Loucy (cell line): ENCODE results near the gene EPB41L1.

Source experiments
- H2AFZ ChIP-seq: fragments of 200-600 bp; sonication (generic); 2 replicates; pipeline ENCODE4 v1.6.0; 2016; ENCODE audit warnings: antibody characterized with exemption, mild to moderate bottlenecking, low read length, moderate library complexity
- H3F3A ChIP-seq: fragments of 200-600 bp; 2 replicates; pipeline ENCODE4 v1.6.0; 2016; ENCODE audit warnings: antibody characterized with exemption, low read depth, mild to moderate bottlenecking
- H3K27me3 ChIP-seq: fragments of 200-600 bp; sonication (generic); 2 replicates; pipeline ENCODE4 v1.6.1; 2014; ENCODE audit warnings: low read length, mild to moderate bottlenecking; ENCODE audit not compliant: insufficient read depth, poor library complexity, severe bottlenecking
- H3K36me3 ChIP-seq: fragments of 200-600 bp; sonication (generic); 2 replicates; pipeline ENCODE4 v1.6.1; 2016; ENCODE audit warnings: low read length; ENCODE audit not compliant: insufficient read depth
- H3K4me1 ChIP-seq: fragments of 200-600 bp; sonication (generic); 2 replicates; pipeline ENCODE4 v1.5.1; 2014; ENCODE audit warnings: low read length, mild to moderate bottlenecking; ENCODE audit not compliant: insufficient read depth, poor library complexity, severe bottlenecking
- H3K4me2 ChIP-seq: fragments of 200-600 bp; sonication (generic); 2 replicates; pipeline ENCODE4 v1.6.0; 2014; ENCODE audit warnings: antibody characterized with exemption, low read length, low read depth, mild to moderate bottlenecking; ENCODE audit not compliant: poor library complexity, severe bottlenecking
- H3K4me3 ChIP-seq: fragments of 200-600 bp; sonication (generic); 2 replicates; pipeline ENCODE4 v1.5.1; 2014; ENCODE audit warnings: low read length, mild to moderate bottlenecking, mixed read lengths; ENCODE audit not compliant: poor library complexity, severe bottlenecking
- H3K79me2 ChIP-seq: fragments of 200-600 bp; sonication (generic); 2 replicates; pipeline ENCODE4 v1.6.1; 2014; ENCODE audit warnings: low read length; ENCODE audit not compliant: insufficient read depth
- H3K9ac ChIP-seq: fragments of 200-600 bp; sonication (generic); 2 replicates; pipeline ENCODE4 v1.6.0; 2014; ENCODE audit warnings: mild to moderate bottlenecking, low read depth, low read length, moderate library complexity; ENCODE audit not compliant: poor library complexity, severe bottlenecking
- H3K9me2 ChIP-seq: fragments of 200-600 bp; sonication (generic); replicated peaks from 2 replicates; pipeline ENCODE4 v1.6.1; 2016; ENCODE audit warnings: low read depth, low read length, mixed read lengths
- H3K9me3 ChIP-seq: fragments of 200-600 bp; sonication (generic); 2 replicates; pipeline ENCODE4 v1.6.1; 2014; ENCODE audit warnings: mild to moderate bottlenecking, antibody characterized with exemption, low read length, low read depth; ENCODE audit not compliant: insufficient read depth
- H4K20me1 ChIP-seq: fragments of 200-600 bp; sonication (generic); 2 replicates; pipeline ENCODE4 v1.6.0; 2014; ENCODE audit warnings: antibody characterized with exemption, low read length, mild to moderate bottlenecking; ENCODE audit not compliant: insufficient read depth, poor library complexity, severe bottlenecking
- EZH2phosphoT487 ChIP-seq: fragments of 200-600 bp; IDR thresholded peaks from 2 replicates; pipeline ENCODE4 v1.6.1; 2018; ENCODE audit warnings: antibody characterized with exemption, mild to moderate bottlenecking, moderate library complexity, borderline replicate concordance
- TF ChIP-seq, protein P1 (sequence below): fragments of 200-600 bp; sonication (generic); conservative IDR thresholded peaks from 2 replicates; pipeline ENCODE4 v1.5.1; 2014; ENCODE audit warnings: mild to moderate bottlenecking, antibody characterized with exemption, low read length

Gene EPB41L1

DNA sequence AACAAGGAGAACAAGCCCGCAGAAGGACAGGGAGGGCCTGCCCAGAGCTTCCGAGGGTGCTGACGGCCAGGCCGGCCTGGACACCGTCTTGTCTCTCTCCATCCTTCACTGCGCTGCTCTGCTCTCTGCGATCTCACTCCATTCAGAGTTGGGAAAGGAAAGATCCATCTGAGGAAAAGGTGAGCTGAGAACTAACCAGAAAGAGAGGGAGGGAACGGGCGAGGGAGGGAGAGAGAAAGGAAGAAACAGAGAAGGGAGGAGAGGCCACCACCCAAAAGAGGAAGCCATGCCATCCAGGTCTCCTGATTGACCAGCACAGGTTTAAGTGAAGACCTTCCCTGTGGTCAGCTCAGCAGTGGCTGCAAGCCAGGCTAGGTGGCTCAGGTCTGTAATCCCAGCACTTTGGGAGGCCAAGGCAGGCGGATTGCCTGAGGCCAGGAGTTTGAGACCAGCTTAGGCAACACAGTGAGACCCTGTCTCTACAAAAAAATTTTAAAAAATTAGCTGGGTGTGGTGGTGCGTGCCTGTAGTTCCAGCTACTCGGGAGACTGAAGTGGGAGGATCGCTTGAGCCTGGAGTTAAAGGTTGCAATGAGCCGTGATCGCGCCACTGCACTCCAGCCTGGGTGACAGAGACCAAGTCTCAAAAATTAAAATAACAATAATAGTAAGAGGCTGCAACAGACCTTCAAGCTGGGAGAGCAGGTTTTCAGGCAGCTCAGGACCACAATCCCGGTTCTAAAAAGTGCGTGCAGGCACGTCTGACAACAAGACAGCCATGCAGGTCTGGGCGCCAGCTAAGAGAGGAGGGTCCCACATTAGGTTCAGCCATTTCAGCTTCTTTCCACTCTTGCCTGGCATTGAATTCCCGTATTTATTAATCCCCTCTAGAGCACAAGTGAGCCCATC lies 117.4 kb downstream of the EPB41L1 start:
- H3K36me3 ChIP-seq, result no peaks in the 10 kb centered on the region
- no peaks in the 10 kb centered on the region for H3F3A ChIP-seq
- no peak overlapping the region for H3K9ac ChIP-seq
- no peak for TF ChIP-seq EZH2phosphoT487
- TF ChIP-seq, protein P1, sequence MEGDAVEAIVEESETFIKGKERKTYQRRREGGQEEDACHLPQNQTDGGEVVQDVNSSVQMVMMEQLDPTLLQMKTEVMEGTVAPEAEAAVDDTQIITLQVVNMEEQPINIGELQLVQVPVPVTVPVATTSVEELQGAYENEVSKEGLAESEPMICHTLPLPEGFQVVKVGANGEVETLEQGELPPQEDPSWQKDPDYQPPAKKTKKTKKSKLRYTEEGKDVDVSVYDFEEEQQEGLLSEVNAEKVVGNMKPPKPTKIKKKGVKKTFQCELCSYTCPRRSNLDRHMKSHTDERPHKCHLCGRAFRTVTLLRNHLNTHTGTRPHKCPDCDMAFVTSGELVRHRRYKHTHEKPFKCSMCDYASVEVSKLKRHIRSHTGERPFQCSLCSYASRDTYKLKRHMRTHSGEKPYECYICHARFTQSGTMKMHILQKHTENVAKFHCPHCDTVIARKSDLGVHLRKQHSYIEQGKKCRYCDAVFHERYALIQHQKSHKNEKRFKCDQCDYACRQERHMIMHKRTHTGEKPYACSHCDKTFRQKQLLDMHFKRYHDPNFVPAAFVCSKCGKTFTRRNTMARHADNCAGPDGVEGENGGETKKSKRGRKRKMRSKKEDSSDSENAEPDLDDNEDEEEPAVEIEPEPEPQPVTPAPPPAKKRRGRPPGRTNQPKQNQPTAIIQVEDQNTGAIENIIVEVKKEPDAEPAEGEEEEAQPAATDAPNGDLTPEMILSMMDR, result no peak
- no peak overlapping the region for H2AFZ ChIP-seq
- no peaks in the 10 kb centered on the region for H4K20me1 ChIP-seq
- no peaks in the 10 kb centered on the region for H3K4me1 ChIP-seq
- no peaks in the 10 kb centered on the region for H3K79me2 ChIP-seq
- H3K9me2 ChIP-seq, result no peaks in the 10 kb centered on the region
- H3K9me3 ChIP-seq, result no peaks in the 10 kb centered on the region
- no peak overlapping the region for H3K4me3 ChIP-seq
- H3K27me3 ChIP-seq, result no peaks in the 10 kb centered on the region
- no peak overlapping the region for H3K4me2 ChIP-seq

DNA sequence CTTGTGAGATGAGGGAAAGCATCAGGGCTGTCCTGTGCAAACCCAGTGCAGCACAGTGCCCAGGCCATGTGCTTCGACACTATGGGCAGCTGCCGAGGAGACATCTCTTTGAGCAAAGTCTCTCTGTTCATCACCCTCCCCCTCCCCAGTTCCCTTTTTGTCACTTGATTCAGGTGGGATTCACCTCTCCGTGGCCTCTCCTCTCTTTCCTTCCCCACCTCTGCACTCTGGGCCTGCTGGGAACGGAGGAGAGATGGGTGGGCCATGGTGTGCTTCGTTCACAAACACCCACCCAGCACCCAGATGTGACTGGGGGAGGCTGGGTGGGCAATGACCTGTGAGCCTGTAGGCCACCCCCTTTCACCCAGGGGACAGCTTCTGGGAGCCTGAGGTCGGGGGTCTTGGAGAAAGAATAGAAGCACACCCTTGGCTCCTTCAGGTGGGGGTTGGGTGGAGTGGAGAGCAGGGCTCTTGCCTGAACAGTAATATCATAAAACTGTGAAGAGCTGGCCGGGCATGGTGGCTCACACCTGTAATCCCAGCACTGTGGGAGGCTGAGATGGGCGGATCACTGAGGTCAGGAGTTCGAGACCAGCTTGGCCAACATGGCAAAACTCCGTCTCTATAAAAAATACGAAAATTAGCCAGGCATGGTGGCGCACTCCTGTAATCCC lies 118.1 kb downstream of the EPB41L1 start:
- H3K79me2 ChIP-seq, result no peaks in the 10 kb centered on the region
- no peaks in the 10 kb centered on the region for H3K9me3 ChIP-seq
- no peaks in the 10 kb centered on the region for H3K36me3 ChIP-seq
- no peaks in the 10 kb centered on the region for H4K20me1 ChIP-seq
- no peaks in the 10 kb centered on the region for H3K27me3 ChIP-seq
- no peaks in the 10 kb centered on the region for H3K4me1 ChIP-seq
- H2AFZ ChIP-seq, result no peak overlapping the region
- no peak overlapping the region for H3K9ac ChIP-seq
- no peaks in the 10 kb centered on the region for H3K9me2 ChIP-seq
- TF ChIP-seq, protein P1, result no peak
- TF ChIP-seq EZH2phosphoT487, result no peak
- no peak overlapping the region for H3K4me2 ChIP-seq
- H3K4me3 ChIP-seq, result no peak overlapping the region
- H3F3A ChIP-seq, result no peaks in the 10 kb centered on the region

DNA sequence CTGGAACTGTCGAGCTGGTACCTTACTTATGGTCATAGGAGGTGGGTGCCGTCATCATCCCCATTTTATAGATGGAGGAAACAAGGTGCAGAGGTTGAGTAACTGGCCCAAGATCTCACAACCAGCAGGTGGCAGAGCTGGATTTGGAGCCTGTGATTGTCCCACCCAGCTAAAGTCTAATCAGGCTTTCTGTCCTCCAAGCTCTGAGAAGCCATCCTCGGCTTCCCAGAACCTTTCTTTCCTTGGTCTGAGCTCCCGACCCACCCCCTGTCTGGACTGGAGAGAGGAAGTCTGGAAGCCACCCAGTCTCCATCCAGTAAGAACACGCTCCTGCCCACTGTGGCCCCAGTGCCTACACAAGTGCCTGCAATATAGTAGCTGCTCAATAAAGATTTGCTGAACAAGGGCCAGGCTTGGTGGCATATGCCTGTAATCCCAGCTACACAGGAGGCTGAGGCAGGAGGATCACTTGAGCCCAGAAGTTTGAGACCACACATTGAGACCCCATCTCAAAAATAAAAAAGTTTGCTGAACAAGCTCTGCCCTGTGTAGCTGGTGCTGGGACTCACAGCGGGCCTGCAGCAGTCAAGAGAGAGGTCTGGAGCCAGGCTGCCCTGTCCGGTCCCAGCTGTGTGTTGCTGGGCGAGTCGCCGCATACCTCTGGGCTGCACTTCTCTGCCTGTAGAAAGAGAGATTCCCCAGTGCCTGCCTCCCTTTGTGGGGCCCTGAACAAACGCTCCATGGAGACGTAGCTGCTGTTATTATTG lies 119.1 kb downstream of the EPB41L1 start:
- no peak overlapping the region for H3K4me3 ChIP-seq
- no peak overlapping the region for H3K4me2 ChIP-seq
- no peak for TF ChIP-seq EZH2phosphoT487
- TF ChIP-seq, protein P1, result peak; percentile 32; the same call in 1 of the 2 replicates
- no peaks in the 10 kb centered on the region for H3K27me3 ChIP-seq
- no peaks in the 10 kb centered on the region for H3K36me3 ChIP-seq
- H3K4me1 ChIP-seq, result no peaks in the 10 kb centered on the region
- no peaks in the 10 kb centered on the region for H3K79me2 ChIP-seq
- H4K20me1 ChIP-seq, result no peaks in the 10 kb centered on the region
- no peaks in the 10 kb centered on the region for H3K9me3 ChIP-seq
- no peak overlapping the region for H3K9ac ChIP-seq
- H3F3A ChIP-seq, result no peaks in the 10 kb centered on the region
- H2AFZ ChIP-seq, result no peak overlapping the region
- no peaks in the 10 kb centered on the region for H3K9me2 ChIP-seq
